Stimulated activated CD4-positive, alpha-beta T cell treated with anti-CD3 and anti-CD28 coated beads, Interleukin-12 subunit alpha, Interleukin-12 subunit beta, amount 100 ng/mL, for 4 hours (primary cell): Measurements from ENCODE around the gene SLC22A23.

Experiments
- DNase-seq: peaks from one replicate; pipeline ENCODE4 v3.0.0-alpha.2; 2020

Gene SLC22A23

DNA sequence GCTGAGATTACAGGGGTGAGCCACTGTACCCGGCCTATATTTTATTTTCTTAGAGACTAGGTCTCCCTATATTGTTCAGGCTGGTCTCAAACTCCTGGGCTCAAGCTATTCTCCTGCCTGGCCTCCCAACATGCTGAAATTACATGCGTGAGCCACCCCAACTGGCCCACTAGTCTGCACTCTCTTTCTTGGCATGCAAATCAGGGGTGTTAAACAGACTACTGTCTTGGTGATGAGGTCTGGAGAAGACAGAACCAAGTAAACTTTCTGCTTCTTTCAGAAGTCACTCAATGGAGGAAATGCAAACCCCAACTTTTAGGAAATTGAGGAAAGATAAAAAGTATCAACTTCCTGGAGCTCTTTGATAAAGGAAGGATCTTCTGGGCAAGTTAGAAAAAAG lies 221.4 kb downstream of the SLC22A23 start:
- DNase-seq: no peak

- no peak for DNase-seq
Measured at GRCh38 chr6:3233904-3234303, 222.9 kb downstream of the SLC22A23 start.

DNA sequence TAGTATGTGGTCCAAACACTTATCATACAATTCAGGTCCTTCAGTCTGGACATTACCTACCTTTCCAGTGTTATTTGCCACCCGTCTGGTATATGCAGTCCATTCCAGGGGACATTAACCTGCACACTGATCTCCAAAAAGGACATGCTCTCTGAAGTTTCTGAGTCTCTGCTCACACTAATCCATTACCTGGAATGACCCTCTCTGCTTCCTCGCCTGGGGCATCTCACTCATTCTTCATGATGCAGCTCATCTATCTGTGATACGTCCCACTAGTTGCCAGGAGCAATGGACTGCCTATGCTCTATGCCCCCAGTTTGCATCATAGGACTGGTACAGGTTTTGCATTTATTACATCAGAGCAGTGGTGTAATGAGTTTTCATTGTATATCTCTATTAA lies 223.5 kb downstream of the SLC22A23 start:
- no peak for DNase-seq

- DNase-seq: no peak
Measured at GRCh38 chr6:3232017-3232945, 224.6 kb downstream of the SLC22A23 start.

GRCh38 chr6:3231247-3232016 lies 225.4 kb downstream of the SLC22A23 start:
- DNase-seq: no peak

- no peak for DNase-seq
Measured at GRCh38 chr6:3230900-3231246, 226.0 kb downstream of the SLC22A23 start.

DNA sequence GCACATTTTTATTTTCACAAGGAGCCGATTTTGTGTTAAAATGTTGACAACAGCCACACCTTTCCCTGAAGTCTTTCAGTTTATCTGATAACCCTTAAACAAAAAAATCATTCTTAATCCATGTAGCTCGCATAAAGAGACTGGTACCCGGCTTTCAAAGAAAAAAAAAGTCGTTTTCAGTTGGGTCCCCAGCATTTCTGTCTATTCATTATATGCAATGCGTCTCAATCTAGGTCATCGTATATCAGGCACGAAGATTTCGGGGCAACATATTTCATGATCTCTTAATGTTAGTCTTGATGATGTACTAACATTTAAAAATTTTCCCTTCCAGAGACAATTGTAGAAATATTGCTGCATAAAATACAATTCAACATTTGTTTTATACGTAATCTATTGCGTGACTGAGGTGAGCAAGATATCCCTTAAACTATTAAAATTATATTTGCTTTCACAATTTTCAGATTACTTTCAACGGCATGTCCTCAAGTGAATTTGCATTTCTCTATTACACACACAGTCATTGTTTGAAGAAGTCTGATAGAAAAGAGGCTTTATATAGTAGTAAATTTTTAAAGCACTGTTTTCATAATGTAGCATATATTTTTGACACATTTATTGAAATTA lies 226.5 kb downstream of the SLC22A23 start:
- DNase-seq: no peak

DNA sequence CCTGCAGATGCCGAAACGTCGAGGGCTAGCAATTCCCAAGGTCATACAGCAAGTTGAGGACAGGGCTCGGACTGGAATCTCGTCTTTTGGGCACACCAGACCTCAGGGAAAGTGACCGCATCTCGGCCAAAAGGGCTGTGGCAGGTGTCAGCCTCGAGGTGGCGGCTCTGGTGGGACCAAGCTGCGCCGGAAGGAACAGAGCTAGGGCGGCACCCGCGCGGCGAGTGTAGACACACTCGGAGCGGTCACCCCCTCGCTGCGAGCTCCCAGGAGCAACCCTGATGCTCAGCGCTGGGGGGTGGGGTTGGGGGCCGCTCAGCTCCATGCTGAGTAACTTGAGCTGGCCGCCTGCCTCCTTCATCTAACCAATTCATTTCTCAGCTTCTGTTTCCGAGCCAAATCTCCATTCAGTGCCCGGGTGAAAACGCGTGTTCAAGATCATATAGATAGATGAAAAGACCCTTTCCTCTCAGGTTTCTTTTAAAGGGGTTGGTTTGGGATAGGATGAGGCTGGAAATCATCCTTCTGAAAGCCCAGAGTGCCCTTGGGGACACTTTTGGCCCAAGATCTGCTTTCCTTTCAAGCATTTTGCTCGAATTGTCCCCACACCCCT lies 227.2 kb downstream of the SLC22A23 start:
- no peak for DNase-seq

DNA sequence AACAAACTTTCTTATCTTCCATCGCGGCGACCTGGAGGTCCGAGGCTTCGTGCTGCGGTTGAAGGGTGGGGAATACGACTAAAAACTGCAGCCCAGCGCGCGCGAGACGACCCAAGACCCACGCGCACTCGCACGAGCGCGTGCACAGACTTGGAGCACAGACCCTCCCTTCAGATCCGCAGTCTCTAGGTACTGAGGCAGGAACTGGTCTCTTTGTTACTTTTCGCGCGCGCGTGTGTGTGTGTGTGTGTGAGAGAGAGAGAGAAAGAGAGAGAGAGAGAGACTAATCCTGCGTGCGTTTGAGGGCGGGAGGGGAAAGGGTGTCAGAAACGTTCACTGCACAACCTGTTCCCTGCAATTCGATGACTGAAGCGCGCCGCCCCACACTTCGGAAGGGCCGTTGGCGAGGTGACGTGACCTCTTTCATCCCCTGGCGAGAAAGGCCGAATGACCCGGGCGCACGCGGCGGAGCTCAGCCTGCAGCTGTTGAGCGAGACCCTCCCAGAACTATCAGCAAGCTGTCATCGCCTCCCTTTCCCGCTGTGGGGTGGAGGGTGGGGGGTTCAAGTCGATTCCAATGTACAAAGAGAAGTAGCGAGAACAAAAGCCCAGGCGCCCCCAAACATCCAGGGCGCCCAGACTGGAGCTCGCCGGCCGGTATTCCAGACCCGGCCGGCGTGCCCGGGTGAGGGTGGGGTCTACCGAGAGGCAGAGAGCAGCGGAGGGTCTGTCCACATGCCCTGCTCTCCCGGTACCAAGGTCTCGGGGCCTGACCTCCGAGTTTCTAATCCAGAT lies 227.9 kb downstream of the SLC22A23 start:
- no peak for DNase-seq

- no peak for DNase-seq
Measured at GRCh38 chr6:3228046-3228671, 228.7 kb downstream of the SLC22A23 start.

DNA sequence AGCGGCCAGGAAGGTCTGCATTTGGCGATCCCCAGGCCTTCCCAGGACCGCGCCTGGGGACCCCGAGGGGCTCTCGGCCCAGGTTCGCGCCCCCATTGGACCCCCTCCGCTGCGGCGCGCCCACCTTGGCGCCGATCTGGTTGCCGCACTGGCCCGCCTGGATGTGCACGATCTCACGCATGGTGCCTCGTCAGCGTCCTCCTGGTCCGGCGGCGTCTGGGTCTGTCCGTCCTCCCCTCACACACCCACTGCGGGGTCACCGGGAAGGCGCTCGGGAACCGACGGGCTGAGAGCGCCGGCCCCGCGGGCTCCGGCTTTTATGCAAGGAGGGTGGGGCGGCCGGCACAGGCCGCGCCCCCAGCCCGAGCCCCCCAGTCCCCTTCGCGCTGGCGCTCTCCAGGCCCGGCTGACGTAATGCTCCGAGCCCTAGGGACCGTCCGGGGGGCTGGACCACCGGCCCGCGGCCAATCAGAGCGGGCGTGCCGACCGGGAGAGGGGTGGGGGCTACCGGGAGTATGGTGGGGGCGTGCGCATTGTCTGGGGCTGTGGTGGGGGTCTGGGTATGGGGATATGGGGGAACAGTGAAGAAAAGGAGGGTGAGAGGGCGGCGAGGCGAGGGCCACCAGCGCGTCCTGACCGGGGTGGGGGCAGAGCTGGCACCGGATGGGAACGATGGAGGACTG lies 229.3 kb downstream of the SLC22A23 start, which contains the start of gene TUBB2B:
Gene TUBB2B, minus strand, starts transcription at position 291 of the 683 bp plus-strand sequence. Its CDS starts 110 bp downstream, at position 181.
- no peak for DNase-seq

- no peak for DNase-seq
Measured at GRCh38 chr6:3226481-3227362, 230.1 kb downstream of the SLC22A23 start.

- no peak for DNase-seq
Measured at GRCh38 chr6:3226042-3226441, 230.8 kb downstream of the SLC22A23 start.

- no peak for DNase-seq
Measured at GRCh38 chr6:3222506-3223038, 234.3 kb downstream of the SLC22A23 start.

DNA sequence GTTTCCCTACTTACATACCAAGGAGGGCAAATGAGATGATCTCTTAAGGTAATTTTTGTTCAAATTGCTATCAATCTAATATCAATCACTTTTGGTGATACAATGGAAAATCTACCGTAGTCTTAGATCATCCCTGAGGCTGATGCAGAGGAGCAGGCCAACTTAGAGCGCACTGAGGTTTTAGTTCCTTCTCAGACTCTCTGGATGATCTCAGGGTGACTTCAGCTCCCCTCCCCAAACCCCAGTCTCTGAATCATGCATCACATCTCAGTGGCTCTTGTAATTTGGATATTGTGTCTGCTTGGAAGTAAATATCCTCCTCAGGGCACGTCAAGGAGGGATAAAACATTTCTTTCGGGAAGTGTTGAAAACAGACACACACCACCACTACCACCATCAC lies 235.3 kb downstream of the SLC22A23 start:
- DNase-seq: no peak

GRCh38 chr6:3220366-3220765 lies 236.5 kb downstream of the SLC22A23 start:
- no peak for DNase-seq
